Stomach (tissue), 9 donors: ENCODE results near the gene RPL12. TPM values are rescaled to one million over a fixed set of nuclear protein-coding genes. Genes with fewer than 3 reads are reported as not detected.

Experiments
- DNase-seq, 2 donors: peaks; one replicate each; pipeline versions ENCODE4 v3.0.0 to v3.0.0-alpha.2; 2013 to 2019
- H3K27ac ChIP-seq, 5 donors: fragments of 200-600 bp in 4 of 5; sonication (generic) in 4 of 5; one replicate each; pipeline ENCODE4 v1.5.1; 2013 to 2019; ENCODE audit warnings: mild to moderate bottlenecking in 1 of 5, moderate library complexity in 1 of 5
- H3K27me3 ChIP-seq, 3 donors: fragments of 200-600 bp; sonication (generic); one replicate each; pipeline ENCODE4 v1.5.1; 2017 to 2019; ENCODE audit warnings: mixed run types in 1 of 3
- H3K36me3 ChIP-seq, 4 donors: fragments of 200-600 bp; sonication (generic); 1 replicate in 3 of 4; 2 replicates in 1 of 4; pipeline ENCODE4 v1.5.1; 2016 to 2019
- H3K4me1 ChIP-seq, 4 donors: fragments of 200-600 bp; sonication (generic); one replicate each; pipeline ENCODE4 v1.5.1; 2016 to 2019
- H3K4me3 ChIP-seq, 4 donors: fragments of 200-600 bp; sonication (generic) in 3 of 4; one replicate each; pipeline ENCODE4 v1.5.1; 2016 to 2019; ENCODE audit warnings: mild to moderate bottlenecking in 1 of 4
- H3K9me3 ChIP-seq, 4 donors: fragments of 200-600 bp; sonication (generic); one replicate each; pipeline ENCODE4 v1.5.1; 2016 to 2019
- CTCF ChIP-seq, 7 experiments: fragments of 450-650 bp in 4 of 7; fragments of 200-600 bp in 3 of 7; sonication (generic) in 3 of 7; IDR thresholded peaks; one replicate each; pipeline ENCODE4 v1.5.1; 2016 to 2019; ENCODE audit warnings: antibody characterized with exemption in 7 of 7, control low read depth in 2 of 7, mild to moderate bottlenecking in 1 of 7
- EP300 ChIP-seq: sonication (generic); formaldehyde crosslinking; IDR thresholded peaks from one replicate; pipeline ENCODE4 v1.6.1; 2017; ENCODE audit warnings: antibody characterized with exemption
- POLR2A ChIP-seq, 4 donors: fragments of 450-650 bp; IDR thresholded peaks; one replicate each; pipeline ENCODE4 v1.6.1; 2016; ENCODE audit warnings: antibody characterized with exemption in 4 of 4, control low read depth in 2 of 4, mild to moderate bottlenecking in 1 of 4, moderate library complexity in 1 of 4
- POLR2AphosphoS5 ChIP-seq, 3 donors: sonication (generic); formaldehyde crosslinking; IDR thresholded peaks; one replicate each; pipeline ENCODE4 v1.6.1; 2016; ENCODE audit warnings: antibody characterized with exemption in 3 of 3
- WGBS, 5 donors: extraction: QIAGEN DNeasy Blood & Tissue Kit in 3 of 5; methylation state at CpG; one replicate each; pipeline versions ENCODE4 v1.1.5 to v1.1.7; 2013 to 2018; 5-methylcytosine and 5-hydroxymethylcytosine counted together
- intact Hi-C: fragments of 100-400 bp; cut with DNase I; formaldehyde crosslinking; loops from one replicate; pipeline ENCODE4 v1.15.1; 2023; ENCODE audit warnings: low total_unique reads
- polyA plus RNA-seq, 3 donors: library from polyadenylated mRNA; stranded (reverse); fragments of 200-250 nt; gene quantifications; one replicate each; pipeline ENCODE4 v1.2.3, GENCODE V29; 2013
- total RNA-seq, 5 donors: library from RNA; depleted of rRNA; stranded (reverse); fragments of >200 nt; gene quantifications; one replicate each; pipeline versions ENCODE4 v1.1.0 to v1.2.3, GENCODE V29; 2014 to 2016
- donor health status: healthy with polysubstance abuse.
- donor health status: Bipolar disorder and iron deficiency.
- donor health status: healthy.

Gene RPL12
- total and polyA plus RNA-seq, 8 donors = 187 to 4,806 (median 1,566) TPM

- WGBS, 5 donors = 84 to 92% (median 90%) methylated on average over 11 of the region's 11 CpGs
- Histone ChIP-seq H3K27ac (no peak overlapping the region), H3K4me1 (no peaks in the 10 kb centered on the region), H3K27me3 (no peaks in the 10 kb centered on the region), H3K9me3 (no peaks in the 10 kb centered on the region), H3K36me3 (peaks cover 23 to 97% (median 96%) of the 10 kb centered on the region in 4 donors), H3K4me3 (no peak overlapping the region)
- intact Hi-C loops = no loop called here
- no peak for TF ChIP-seq EP300
- no peak for TF ChIP-seq POLR2AphosphoS5 (IDR thresholded peaks at IDR 0.05)
- no peak for TF ChIP-seq CTCF (IDR thresholded peaks at IDR 0.05)
- no peak for TF ChIP-seq POLR2A (IDR thresholded peaks at IDR 0.05)
- no peak for DNase-seq
These were observed 34.8 kb upstream of the RPL12 start for GRCh38 chr9:127485995-127486394.

- Histone ChIP-seq H3K9me3 (no peaks in the 10 kb centered on the region), H3K27ac (no peak overlapping the region), H3K27me3 (no peaks in the 10 kb centered on the region), H3K36me3 (peaks cover 42 to 96% (median 95%) of the 10 kb centered on the region in 4 donors), H3K4me1 (no peaks in the 10 kb centered on the region), H3K4me3 (no peak overlapping the region)
- intact Hi-C loops = no loop called here
- no peak for TF ChIP-seq EP300
- no peak for TF ChIP-seq CTCF (IDR thresholded peaks at IDR 0.05)
- 95 to 97% (median 96%) methylated on average over 9 of the region's 9 CpGs for WGBS, 5 donors
- no peak for DNase-seq
These were observed 31.5 kb upstream of the RPL12 start for GRCh38 chr9:127482662-127483061.

GRCh38 chr9:127479507-127480081 lies 28.4 kb upstream of the RPL12 start:
- intact Hi-C loops = no loop called here
- H3K9me3 ChIP-seq = no peaks in the 10 kb centered on the region
- no peak for DNase-seq
- no peak for TF ChIP-seq POLR2A (IDR thresholded peaks at IDR 0.05)
- no peak for TF ChIP-seq CTCF (IDR thresholded peaks at IDR 0.05)
- TF ChIP-seq EP300 = no peak
- no peak for TF ChIP-seq POLR2AphosphoS5 (IDR thresholded peaks at IDR 0.05)
- H3K4me3 ChIP-seq = no peak overlapping the region
- H3K4me1 ChIP-seq = no peaks in the 10 kb centered on the region
- no peak overlapping the region for H3K27ac ChIP-seq
- H3K27me3 ChIP-seq = no peaks in the 10 kb centered on the region
- H3K36me3 ChIP-seq = peaks cover 39 to 97% (median 92%) of the 10 kb centered on the region in 4 donors
- WGBS, 5 donors = 85 to 98% (median 90%) methylated on average over 5 to 17 of the region's 17 CpGs

GRCh38 chr9:127474592-127474991 lies 23.4 kb upstream of the RPL12 start:
- no peak overlapping the region for H3K4me3 ChIP-seq
- no peak for DNase-seq
- no peak overlapping the region for H3K27ac ChIP-seq
- TF ChIP-seq POLR2A (IDR thresholded peaks at IDR 0.05) = no peak
- no peak for TF ChIP-seq CTCF (IDR thresholded peaks at IDR 0.05)
- no peak for TF ChIP-seq POLR2AphosphoS5 (IDR thresholded peaks at IDR 0.05)
- no peak for TF ChIP-seq EP300
- no peaks in the 10 kb centered on the region for H3K9me3 ChIP-seq
- H3K27me3 ChIP-seq = no peaks in the 10 kb centered on the region
- 88 to 96% (median 96%) methylated on average over 5 of the region's 5 CpGs for WGBS, 5 donors
- H3K4me1 ChIP-seq = no peaks in the 10 kb centered on the region
- peaks cover 30 to 97% (median 82%) of the 10 kb centered on the region in 4 donors for H3K36me3 ChIP-seq
- intact Hi-C loops = no loop called here
